ENCODE measurements around the gene TFG.

Gene TFG

DNA sequence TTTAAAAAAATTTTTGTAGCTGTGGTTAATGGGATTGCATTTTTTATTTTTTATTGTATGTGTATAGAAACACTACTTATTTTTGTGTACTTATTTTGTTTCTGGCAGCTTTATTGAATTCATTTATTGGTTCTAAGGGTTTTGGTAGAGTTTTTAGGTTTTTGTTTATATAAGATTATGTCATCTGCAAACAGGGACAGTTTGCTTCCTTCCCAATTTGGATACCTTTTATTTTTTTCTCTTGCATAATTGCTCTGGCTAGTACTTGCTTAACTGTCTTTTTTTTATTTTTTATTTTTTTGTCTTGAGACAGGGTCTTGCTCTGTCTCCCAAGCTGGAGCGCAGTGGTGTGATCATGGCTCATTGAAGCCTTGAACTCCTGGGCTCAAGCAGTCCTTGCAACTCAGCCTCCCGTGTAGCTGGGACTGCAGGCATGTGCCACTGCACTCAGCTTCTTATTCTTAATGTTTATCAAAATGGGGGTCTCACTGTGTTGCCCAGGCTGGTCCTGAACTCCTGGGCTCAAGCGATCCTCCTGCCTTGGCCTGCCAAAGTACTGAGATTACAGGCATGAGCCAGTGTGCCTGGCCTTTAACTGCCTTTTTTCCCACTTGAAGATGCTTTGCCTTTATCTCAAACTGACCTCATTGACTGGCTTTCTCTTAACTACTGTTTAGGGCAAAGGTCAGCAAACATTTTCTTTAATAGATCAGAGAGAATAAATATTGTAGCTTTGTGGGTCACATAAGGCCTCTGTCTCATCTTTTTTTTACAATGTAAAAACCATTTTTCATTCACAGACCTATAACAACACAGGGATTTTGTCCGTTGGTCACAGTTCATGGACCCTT is 8.6 kb downstream of the TFG start:
- no peak for DNase-seq (ENCODE audit: low read depth)
- H3K4me3 ChIP-seq (ENCODE audit: control insufficient read depth, low read depth, low read length), result no peak overlapping the region
- TF ChIP-seq, protein P1, sequence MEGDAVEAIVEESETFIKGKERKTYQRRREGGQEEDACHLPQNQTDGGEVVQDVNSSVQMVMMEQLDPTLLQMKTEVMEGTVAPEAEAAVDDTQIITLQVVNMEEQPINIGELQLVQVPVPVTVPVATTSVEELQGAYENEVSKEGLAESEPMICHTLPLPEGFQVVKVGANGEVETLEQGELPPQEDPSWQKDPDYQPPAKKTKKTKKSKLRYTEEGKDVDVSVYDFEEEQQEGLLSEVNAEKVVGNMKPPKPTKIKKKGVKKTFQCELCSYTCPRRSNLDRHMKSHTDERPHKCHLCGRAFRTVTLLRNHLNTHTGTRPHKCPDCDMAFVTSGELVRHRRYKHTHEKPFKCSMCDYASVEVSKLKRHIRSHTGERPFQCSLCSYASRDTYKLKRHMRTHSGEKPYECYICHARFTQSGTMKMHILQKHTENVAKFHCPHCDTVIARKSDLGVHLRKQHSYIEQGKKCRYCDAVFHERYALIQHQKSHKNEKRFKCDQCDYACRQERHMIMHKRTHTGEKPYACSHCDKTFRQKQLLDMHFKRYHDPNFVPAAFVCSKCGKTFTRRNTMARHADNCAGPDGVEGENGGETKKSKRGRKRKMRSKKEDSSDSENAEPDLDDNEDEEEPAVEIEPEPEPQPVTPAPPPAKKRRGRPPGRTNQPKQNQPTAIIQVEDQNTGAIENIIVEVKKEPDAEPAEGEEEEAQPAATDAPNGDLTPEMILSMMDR (conservative IDR thresholded peaks at IDR 0.05; ENCODE audit: control insufficient read depth, insufficient read depth, low read depth, low read length), result no peak

GRCh38 chr3:100719136-100719535 is 9.8 kb downstream of the TFG start:
- DNase-seq (ENCODE audit: low read depth), result no peak
- TF ChIP-seq, protein P1 (conservative IDR thresholded peaks at IDR 0.05; ENCODE audit: control insufficient read depth, insufficient read depth, low read depth, low read length), result no peak
- no peak overlapping the region for H3K4me3 ChIP-seq (ENCODE audit: control insufficient read depth, low read depth, low read length)

DNA sequence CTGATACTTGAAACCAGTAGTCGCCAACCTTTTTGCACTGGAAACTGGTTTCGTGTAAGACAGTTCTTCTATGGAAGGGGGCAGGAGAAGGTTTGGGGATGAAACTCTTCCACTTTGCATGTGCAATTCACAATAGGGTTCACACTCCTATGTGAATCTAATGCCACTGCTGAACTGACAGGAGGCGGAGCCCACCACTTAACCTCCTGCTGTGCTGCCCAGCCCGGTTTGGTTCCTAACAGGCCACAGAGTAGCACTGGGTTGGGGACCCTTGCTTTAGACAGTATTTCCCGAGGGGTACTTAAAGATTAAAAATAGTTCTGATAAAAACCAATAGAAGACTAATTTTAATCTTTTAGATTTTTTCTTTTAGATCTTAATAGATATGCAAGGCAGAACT is 11.1 kb downstream of the TFG start:
- TF ChIP-seq, protein P1 (conservative IDR thresholded peaks at IDR 0.05; ENCODE audit: control insufficient read depth, insufficient read depth, low read depth, low read length), result no peak
- no peak overlapping the region for H3K4me3 ChIP-seq (ENCODE audit: control insufficient read depth, low read depth, low read length)
- DNase-seq (ENCODE audit: low read depth), result no peak

DNA sequence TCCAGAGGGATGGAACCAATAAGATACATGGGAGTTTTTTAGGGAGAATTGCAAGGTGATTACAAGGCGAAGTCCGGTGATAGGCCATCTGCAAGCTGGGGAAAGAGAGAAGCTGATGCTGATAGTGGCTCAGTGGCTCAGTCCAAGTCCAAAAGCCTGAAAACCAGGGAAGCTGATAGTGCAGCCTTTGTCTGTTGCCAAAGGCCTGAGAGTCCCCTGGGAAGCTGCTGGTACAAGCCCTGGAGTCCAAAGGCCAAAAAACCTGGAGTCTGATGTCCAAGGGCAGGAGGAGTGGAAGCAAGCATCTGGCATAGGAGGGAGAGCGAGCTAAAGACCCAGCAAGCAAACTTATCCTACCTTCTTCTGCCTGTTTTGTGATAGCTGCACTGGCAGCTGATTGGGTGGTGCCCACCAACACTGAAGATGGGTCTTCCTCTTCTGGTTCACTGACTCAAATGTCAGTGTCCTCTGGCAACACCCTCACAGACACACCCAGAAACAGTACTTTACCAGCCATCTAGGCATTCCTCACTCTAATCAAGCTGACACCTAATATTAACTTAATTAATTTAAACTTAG is 16.7 kb downstream of the TFG start:
- DNase-seq (ENCODE audit: low read depth), result no peak
- no peak overlapping the region for H3K4me3 ChIP-seq (ENCODE audit: control insufficient read depth, low read depth, low read length)
- TF ChIP-seq, protein P1 (conservative IDR thresholded peaks at IDR 0.05; ENCODE audit: control insufficient read depth, insufficient read depth, low read depth, low read length), result no peak

DNA sequence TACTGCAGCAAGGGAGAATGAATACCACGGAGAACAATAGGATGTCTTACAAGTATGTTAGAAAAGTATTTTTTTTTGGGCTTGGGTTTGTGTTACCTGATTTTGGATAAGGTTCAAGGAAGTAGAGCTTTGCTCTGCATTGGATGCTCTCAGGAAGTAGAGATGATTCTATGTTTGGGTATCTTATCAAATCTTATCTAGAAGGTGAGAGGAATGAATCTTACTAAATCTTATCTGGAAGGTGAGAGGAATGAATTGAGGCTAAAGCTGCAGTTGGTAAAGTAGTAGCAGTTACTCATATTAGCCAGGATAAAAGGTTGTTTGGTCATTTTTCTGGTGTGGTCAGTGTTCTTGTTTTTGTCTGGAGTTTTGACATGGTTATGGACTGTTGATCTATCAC is 17.4 kb downstream of the TFG start:
- H3K4me3 ChIP-seq (ENCODE audit: control insufficient read depth, low read depth, low read length), result no peak overlapping the region
- DNase-seq (ENCODE audit: low read depth), result no peak
- TF ChIP-seq, protein P1 (conservative IDR thresholded peaks at IDR 0.05; ENCODE audit: control insufficient read depth, insufficient read depth, low read depth, low read length), result no peak

DNA sequence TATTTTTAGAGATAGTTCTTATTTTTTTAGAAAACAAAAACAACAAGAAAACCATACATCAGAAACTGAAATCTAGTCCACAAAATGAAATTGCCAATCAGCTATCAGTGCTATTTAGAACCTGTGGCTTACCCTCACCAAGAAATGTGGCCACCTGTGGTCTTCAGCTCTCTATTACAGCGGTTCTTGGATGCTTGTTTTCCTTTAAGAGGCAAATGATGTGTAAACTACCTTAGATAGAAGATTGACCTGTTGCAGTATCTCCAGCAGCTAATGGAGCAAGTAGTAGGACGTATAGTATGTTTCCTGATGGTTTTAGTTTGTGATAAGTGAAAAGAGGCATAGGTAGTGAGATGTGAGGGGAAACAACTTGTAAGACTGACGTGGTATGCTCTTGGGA is 21.2 kb downstream of the TFG start:
- no peak for DNase-seq (ENCODE audit: low read depth)
- TF ChIP-seq, protein P1 (conservative IDR thresholded peaks at IDR 0.05; ENCODE audit: control insufficient read depth, insufficient read depth, low read depth, low read length), result no peak
- H3K4me3 ChIP-seq (ENCODE audit: control insufficient read depth, low read depth, low read length), result no peak overlapping the region
